ENCODE measurements around the gene MOAP1.
"Not testable (repeated sequence)": the region's sequence is repeated elsewhere in the genome, so short reads cannot be mapped to it uniquely, and the experiment has no call there.

The MOAP1 gene

GRCh38 chr14:93146119-93146518 is 38.6 kb downstream of the MOAP1 start:
- DNase-seq (ENCODE audit: low read depth): no peak

GRCh38 chr14:93142854-93143652 is 41.6 kb downstream of the MOAP1 start:
- no peak for DNase-seq (ENCODE audit: low read depth)

GRCh38 chr14:93137864-93138263 is 46.8 kb downstream of the MOAP1 start:
- no peak for DNase-seq (ENCODE audit: low read depth)

GRCh38 chr14:93136508-93136907 is 48.2 kb downstream of the MOAP1 start:
- DNase-seq (ENCODE audit: low read depth): not testable (repeated sequence)

GRCh38 chr14:93136009-93136408 is 48.7 kb downstream of the MOAP1 start:
- no peak for DNase-seq (ENCODE audit: low read depth)

GRCh38 chr14:93135399-93135798 is 49.3 kb downstream of the MOAP1 start:
- no peak for DNase-seq (ENCODE audit: low read depth)

GRCh38 chr14:93133464-93133863 is 51.2 kb downstream of the MOAP1 start:
- peak; percentile 82 for DNase-seq (ENCODE audit: low read depth)

GRCh38 chr14:93132472-93133065 is 52.1 kb downstream of the MOAP1 start:
- DNase-seq (ENCODE audit: low read depth): no peak
